SKM-1 treated with dmso at 0.1 percent for 144 hours (cell line): ENCODE results near the gene TMEM132C.
"Not testable (repeated sequence)": the region's sequence is repeated elsewhere in the genome, so short reads cannot be mapped to it uniquely, and the experiment has no call there.

Experiments
- DNase-seq: peaks from one replicate; lab custom pipeline; 2025; ENCODE audit not compliant: unreplicated experiment; lab: John Stamatoyannopoulos, UW

Gene TMEM132C

GRCh38 chr12:128267131-128267622 is at the start of gene TMEM132C:
Gene TMEM132C, plus strand, starts transcription at chr12:128267170. Its CDS starts 233 bp downstream, at chr12:128267403.
- no peak for DNase-seq

GRCh38 chr12:128224226-128224625 is 42.7 kb upstream of the TMEM132C start:
- DNase-seq, result no peak

- no peak for DNase-seq
Measured at GRCh38 chr12:128228581-128228980, 38.4 kb upstream of the TMEM132C start.

GRCh38 chr12:128235635-128236417 is 31.1 kb upstream of the TMEM132C start:
- no peak for DNase-seq

GRCh38 chr12:128236525-128236924 is 30.4 kb upstream of the TMEM132C start:
- DNase-seq, result no peak

DNA sequence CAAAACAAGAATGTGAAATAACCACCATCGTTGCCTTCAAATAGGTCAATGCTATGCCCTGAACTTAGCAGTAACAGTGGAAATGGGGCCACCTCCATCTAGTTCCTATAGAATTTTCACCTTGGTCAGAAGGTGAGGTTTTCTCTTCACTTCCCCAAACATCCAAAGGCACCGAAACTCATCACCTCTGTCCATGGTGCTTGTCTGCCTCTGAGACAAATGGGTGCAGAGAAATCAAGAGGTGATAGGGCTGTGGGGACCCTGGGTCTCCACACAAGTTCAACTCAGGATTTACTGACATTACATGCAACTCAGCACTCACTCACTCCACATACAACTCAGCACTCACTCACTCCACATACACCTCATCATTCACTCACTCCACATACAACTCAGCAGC is 26.2 kb upstream of the TMEM132C start:
- DNase-seq, result no peak

GRCh38 chr12:128245121-128245520 is 21.8 kb upstream of the TMEM132C start:
- DNase-seq, result no peak

DNA sequence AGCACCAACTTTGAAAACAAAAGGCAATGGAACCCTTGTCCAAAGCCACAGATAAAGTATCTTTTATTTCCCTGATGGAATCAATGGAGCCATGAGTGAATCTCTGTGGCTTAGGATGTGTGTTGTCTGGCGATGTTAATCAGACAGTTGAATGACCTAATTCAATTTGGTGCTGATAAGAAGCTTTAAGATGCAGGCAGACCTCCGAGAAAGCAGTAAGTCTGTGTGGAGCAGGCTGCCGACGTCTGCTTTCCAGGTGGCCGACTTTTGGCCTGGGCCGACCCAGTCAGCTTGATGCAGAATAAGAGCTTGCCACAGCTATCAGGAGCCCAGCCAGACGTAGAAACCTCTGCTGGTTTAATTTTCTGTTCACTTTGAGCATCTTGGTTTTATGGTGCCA is 21.1 kb upstream of the TMEM132C start:
- DNase-seq, result no peak

- DNase-seq, result no peak
Measured at GRCh38 chr12:128250096-128250495, 16.9 kb upstream of the TMEM132C start.

DNA sequence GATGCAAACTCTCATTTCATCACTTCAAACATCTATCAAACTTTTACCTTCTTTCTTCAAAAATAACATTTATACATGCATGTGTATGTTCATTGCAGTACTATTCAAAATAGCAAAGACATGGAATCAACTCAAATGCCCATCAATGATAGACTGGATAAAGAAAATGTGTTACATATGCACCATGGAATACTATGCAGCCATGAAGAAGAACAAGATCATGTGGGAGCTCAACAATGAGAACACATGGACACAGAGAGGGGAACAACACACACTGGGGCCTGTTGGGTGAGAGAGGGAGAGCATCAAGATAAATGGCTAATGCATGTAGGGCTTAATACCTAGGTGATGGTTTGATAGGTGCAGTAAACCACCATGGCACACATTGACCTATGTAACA is 13.1 kb upstream of the TMEM132C start:
- not testable (repeated sequence) for DNase-seq

GRCh38 chr12:128258866-128259555 is 8.0 kb upstream of the TMEM132C start:
- no peak for DNase-seq

GRCh38 chr12:128259556-128260070 is 7.4 kb upstream of the TMEM132C start:
- peak; percentile 0 for DNase-seq

DNA sequence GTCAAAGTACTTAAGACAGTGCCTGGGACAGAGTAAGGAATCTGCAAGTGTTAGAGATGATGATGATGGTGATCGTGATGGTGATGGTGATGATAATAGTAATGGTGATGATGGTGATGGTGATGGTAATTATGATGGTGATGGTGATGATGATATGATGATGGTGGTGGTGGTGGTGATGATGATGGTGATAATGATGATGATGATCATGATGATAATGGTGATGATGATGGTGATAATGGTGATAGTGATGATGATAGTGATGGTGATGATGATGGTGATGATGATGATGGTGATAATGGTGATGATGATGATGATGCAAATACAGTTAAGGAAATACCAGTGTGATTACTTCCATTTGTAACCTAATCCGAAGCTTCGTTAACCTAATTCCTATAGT is 5.2 kb upstream of the TMEM132C start:
- no peak for DNase-seq

GRCh38 chr12:128265566-128265965 is 1.4 kb upstream of the TMEM132C start:
- DNase-seq, result no peak

GRCh38 chr12:128266086-128266485 is 884 bp upstream of the TMEM132C start:
- no peak for DNase-seq

GRCh38 chr12:128266541-128267130 is 334 bp upstream of the TMEM132C start:
- DNase-seq, result no peak

GRCh38 chr12:128267651-128268378 is 845 bp downstream of the TMEM132C start:
- DNase-seq, result no peak

GRCh38 chr12:128268379-128268995 is 1.5 kb downstream of the TMEM132C start:
- DNase-seq, result no peak

DNA sequence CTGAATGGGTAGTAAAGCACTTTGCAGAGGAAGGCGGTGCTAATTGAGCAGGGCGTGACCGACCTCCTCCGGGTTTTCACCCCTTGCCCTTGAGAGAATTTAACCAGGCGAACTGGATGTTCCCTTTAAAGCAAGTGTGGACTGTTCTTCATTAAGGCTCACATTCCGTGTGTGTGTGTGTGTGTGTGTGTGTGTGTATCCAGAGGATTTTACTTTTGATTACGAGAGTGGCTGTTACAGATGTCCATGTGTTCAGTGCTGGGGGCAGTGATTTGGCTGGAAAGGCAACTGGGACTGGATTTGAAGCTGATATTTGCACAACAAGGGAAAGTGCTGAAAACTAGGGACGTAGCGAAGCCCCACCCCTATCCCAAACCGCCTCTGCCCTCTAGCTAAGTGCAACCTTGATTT is 2.2 kb downstream of the TMEM132C start:
- DNase-seq, result no peak

GRCh38 chr12:128276471-128276870 is 9.5 kb downstream of the TMEM132C start:
- DNase-seq, result no peak

DNA sequence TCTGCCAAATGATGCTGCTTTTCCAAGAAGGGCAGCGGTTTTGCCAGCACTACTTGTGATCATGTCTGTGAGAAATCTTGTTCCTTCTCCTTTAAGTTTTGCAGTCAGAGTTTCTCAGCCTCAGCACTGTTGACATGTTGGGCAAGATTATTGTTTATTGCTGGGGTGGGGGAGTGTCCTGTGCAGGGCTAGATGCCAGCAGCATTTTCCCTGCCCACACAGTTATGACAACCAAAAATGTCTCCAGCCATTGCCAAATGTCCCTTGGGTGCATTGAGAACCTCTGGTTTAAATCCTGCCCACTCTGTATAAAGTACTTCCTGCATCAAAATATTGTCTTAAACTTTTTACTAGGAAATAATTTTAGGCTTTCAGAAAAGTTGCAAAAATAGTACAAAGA is 20.0 kb downstream of the TMEM132C start:
- DNase-seq, result no peak
